Rectal smooth muscle tissue (tissue), 1 donor: ENCODE results near the gene SCARF2.

ENCODE experiments used
- H3K27ac ChIP-seq: one replicate; pipeline ENCODE4 v1.7.0; 2013; ENCODE audit warnings: low read depth, low read length, inconsistent platforms
- H3K27me3 ChIP-seq: one replicate; pipeline ENCODE4 v1.7.0; 2013; ENCODE audit warnings: low read length; ENCODE audit not compliant: control insufficient read depth, insufficient read depth
- H3K36me3 ChIP-seq: one replicate; pipeline ENCODE4 v1.7.0; 2013; ENCODE audit warnings: low read length; ENCODE audit not compliant: control insufficient read depth, insufficient read depth
- H3K4me1 ChIP-seq: one replicate; pipeline ENCODE4 v1.7.0; 2013; ENCODE audit warnings: low read length; ENCODE audit not compliant: control insufficient read depth, insufficient read depth
- H3K4me3 ChIP-seq: one replicate; pipeline ENCODE4 v1.7.0; 2013; ENCODE audit warnings: low read length
- H3K9ac ChIP-seq: one replicate; pipeline ENCODE4 v1.7.0; 2013; ENCODE audit warnings: low read length

Gene SCARF2

GRCh38 chr22:20405931-20406685, 31.5 kb downstream of the SCARF2 start:
- Histone ChIP-seq H3K27me3 (no peaks in the 10 kb centered on the region), H3K27ac (no peak overlapping the region), H3K4me3 (no peak overlapping the region), H3K9ac (no peak overlapping the region), H3K36me3 (peaks cover 19% of the 10 kb centered on the region), H3K4me1 (no peaks in the 10 kb centered on the region)

- H3K4me1 ChIP-seq: no peaks in the 10 kb centered on the region
- H3K9ac ChIP-seq: no peak overlapping the region
- no peak overlapping the region for H3K4me3 ChIP-seq
- H3K27ac ChIP-seq: no peak overlapping the region
- no peaks in the 10 kb centered on the region for H3K27me3 ChIP-seq
- H3K36me3 ChIP-seq: peaks cover 19% of the 10 kb centered on the region
Observed at GRCh38 chr22:20405291-20405930, 32.2 kb downstream of the SCARF2 start.

GRCh38 chr22:20404881-20405280, 32.7 kb downstream of the SCARF2 start:
- H3K4me1 ChIP-seq: no peaks in the 10 kb centered on the region
- peaks cover 19% of the 10 kb centered on the region for H3K36me3 ChIP-seq
- H3K27me3 ChIP-seq: no peaks in the 10 kb centered on the region
- no peak overlapping the region for H3K27ac ChIP-seq
- H3K4me3 ChIP-seq: no peak overlapping the region
- no peak overlapping the region for H3K9ac ChIP-seq

- peaks cover 19% of the 10 kb centered on the region for H3K36me3 ChIP-seq
- H3K9ac ChIP-seq: no peak overlapping the region
- no peaks in the 10 kb centered on the region for H3K4me1 ChIP-seq
- H3K4me3 ChIP-seq: no peak overlapping the region
- H3K27ac ChIP-seq: no peak overlapping the region
- no peaks in the 10 kb centered on the region for H3K27me3 ChIP-seq
Observed at GRCh38 chr22:20403779-20404140, 33.9 kb downstream of the SCARF2 start.

GRCh38 chr22:20402960-20403778, 34.5 kb downstream of the SCARF2 start:
- no peaks in the 10 kb centered on the region for H3K4me1 ChIP-seq
- H3K36me3 ChIP-seq: peaks cover 19% of the 10 kb centered on the region
- H3K27ac ChIP-seq: no peak overlapping the region
- H3K27me3 ChIP-seq: no peaks in the 10 kb centered on the region
- no peak overlapping the region for H3K4me3 ChIP-seq
- no peak overlapping the region for H3K9ac ChIP-seq

- H3K27ac ChIP-seq: no peak overlapping the region
- no peak overlapping the region for H3K4me3 ChIP-seq
- H3K4me1 ChIP-seq: no peaks in the 10 kb centered on the region
- peaks cover 14% of the 10 kb centered on the region for H3K36me3 ChIP-seq
- H3K27me3 ChIP-seq: no peaks in the 10 kb centered on the region
- H3K9ac ChIP-seq: no peak overlapping the region
Observed at GRCh38 chr22:20401376-20402014, 36.1 kb downstream of the SCARF2 start.

- no peak overlapping the region for H3K4me3 ChIP-seq
- no peaks in the 10 kb centered on the region for H3K27me3 ChIP-seq
- no peak overlapping the region for H3K27ac ChIP-seq
- H3K36me3 ChIP-seq: peaks cover 8% of the 10 kb centered on the region
- H3K9ac ChIP-seq: no peak overlapping the region
- no peaks in the 10 kb centered on the region for H3K4me1 ChIP-seq
Observed at GRCh38 chr22:20400606-20401375, 36.8 kb downstream of the SCARF2 start.

GRCh38 chr22:20399866-20400605, 37.6 kb downstream of the SCARF2 start:
- Histone ChIP-seq H3K27me3 (no peaks in the 10 kb centered on the region), H3K4me3 (no peak overlapping the region), H3K9ac (no peak overlapping the region), H3K36me3 (peaks cover 8% of the 10 kb centered on the region), H3K27ac (no peak overlapping the region), H3K4me1 (peaks cover 2% of the 10 kb centered on the region)

GRCh38 chr22:20398420-20398819, 39.2 kb downstream of the SCARF2 start:
- H3K4me3 ChIP-seq: no peak overlapping the region
- peaks cover 3% of the 10 kb centered on the region for H3K36me3 ChIP-seq
- H3K27ac ChIP-seq: no peak overlapping the region
- no peaks in the 10 kb centered on the region for H3K27me3 ChIP-seq
- H3K9ac ChIP-seq: no peak overlapping the region
- peaks cover 4% of the 10 kb centered on the region for H3K4me1 ChIP-seq

GRCh38 chr22:20397498-20397897, 40.1 kb downstream of the SCARF2 start:
- Histone ChIP-seq H3K4me1 (peaks cover 4% of the 10 kb centered on the region), H3K36me3 (no peaks in the 10 kb centered on the region), H3K9ac (no peak overlapping the region), H3K4me3 (no peak overlapping the region), H3K27me3 (no peaks in the 10 kb centered on the region), H3K27ac (no peak overlapping the region)

- no peaks in the 10 kb centered on the region for H3K27me3 ChIP-seq
- H3K36me3 ChIP-seq: no peaks in the 10 kb centered on the region
- no peak overlapping the region for H3K9ac ChIP-seq
- no peak overlapping the region for H3K4me3 ChIP-seq
- peaks cover 4% of the 10 kb centered on the region for H3K4me1 ChIP-seq
- H3K27ac ChIP-seq: no peak overlapping the region
Observed at GRCh38 chr22:20396639-20397038, 41.0 kb downstream of the SCARF2 start.
